HG03196 (cell line): ENCODE results near the gene RADIL.
"Not testable (repeated sequence)": the region's sequence is repeated elsewhere in the genome, so short reads cannot be mapped to it uniquely, and the experiment has no call there.

Source experiments
- ATAC-seq: cut with Tn5 transposase; IDR thresholded peaks from one replicate; pipeline ENCODE4 v1.9.1; 2021; ENCODE audit not compliant: unreplicated experiment

The RADIL gene

GRCh38 chr7:4794171-4794570 lies 89.3 kb downstream of the RADIL start:
- ATAC-seq = not testable (repeated sequence)

GRCh38 chr7:4793385-4793993 lies 90.0 kb downstream of the RADIL start:
- not testable (repeated sequence) for ATAC-seq

GRCh38 chr7:4792537-4793126 lies 90.9 kb downstream of the RADIL start:
- ATAC-seq = no peak

GRCh38 chr7:4791738-4792536 lies 91.6 kb downstream of the RADIL start:
- ATAC-seq = no peak

- no peak for ATAC-seq
These were observed 92.3 kb downstream of the RADIL start for GRCh38 chr7:4791101-4791737.

- no peak for ATAC-seq
These were observed 93.0 kb downstream of the RADIL start for GRCh38 chr7:4790516-4790991.

- ATAC-seq = no peak
These were observed 93.4 kb downstream of the RADIL start for GRCh38 chr7:4790078-4790465.

GRCh38 chr7:4789194-4790077 lies 94.1 kb downstream of the RADIL start:
- no peak for ATAC-seq

GRCh38 chr7:4788627-4789189 lies 94.8 kb downstream of the RADIL start:
- no peak for ATAC-seq

- no peak for ATAC-seq
These were observed 95.4 kb downstream of the RADIL start for GRCh38 chr7:4787947-4788626.

GRCh38 chr7:4787541-4787940 lies 96.0 kb downstream of the RADIL start:
- no peak for ATAC-seq

- ATAC-seq = no peak
These were observed 97.5 kb downstream of the RADIL start for GRCh38 chr7:4786015-4786414.

GRCh38 chr7:4785371-4785770 lies 98.1 kb downstream of the RADIL start:
- no peak for ATAC-seq

GRCh38 chr7:4784799-4785198 lies 98.7 kb downstream of the RADIL start:
- ATAC-seq = no peak

GRCh38 chr7:4783762-4784351 lies 99.7 kb downstream of the RADIL start:
- ATAC-seq = no peak

- no peak for ATAC-seq
These were observed 100.2 kb downstream of the RADIL start for GRCh38 chr7:4783292-4783652.

GRCh38 chr7:4782333-4783291 lies 100.9 kb downstream of the RADIL start:
- ATAC-seq = no peak

- ATAC-seq = no peak
These were observed 102.0 kb downstream of the RADIL start for GRCh38 chr7:4781366-4782069.
